Measurements from ENCODE around the gene PSME2. TPM values are rescaled to one million over a fixed set of nuclear protein-coding genes. Genes with fewer than 3 reads are reported as not detected.

PSME2 gene
- total and polyA plus RNA-seq, 2 experiments from 2014 or later = 54.0 to 259 TPM

DNA sequence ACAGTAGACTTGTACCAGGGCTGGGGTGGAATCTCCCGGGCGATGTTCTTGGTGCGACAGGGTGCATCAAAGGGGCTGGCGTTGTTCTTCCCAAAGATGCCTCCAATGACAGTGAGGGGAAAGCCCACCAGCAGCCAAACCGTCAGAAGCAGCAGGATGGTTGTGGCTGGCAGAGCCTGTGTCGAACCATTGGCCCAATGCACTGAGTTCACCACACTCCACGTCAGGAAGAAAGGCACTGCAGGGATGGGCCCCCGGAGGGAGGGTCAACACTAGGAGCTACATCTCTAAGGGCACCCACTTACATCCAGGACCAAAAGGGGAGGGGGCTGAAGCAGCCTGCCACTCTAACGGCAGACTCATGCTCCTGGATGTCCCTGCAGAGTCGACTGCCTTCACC, 44.0 kb upstream of the PSME2 start:
- Mint-ChIP-seq H3K36me3 (ENCODE audit: low read depth) (peaks cover 58% of the 10 kb centered on the region), H3K4me3 (no peak overlapping the region), H3K9me3 (no peaks in the 10 kb centered on the region; the same call in 2 of the 3 replicates), H3K4me1 (peaks cover 25% of the 10 kb centered on the region), H3K27ac (no peak overlapping the region), H3K27me3 (ENCODE audit: insufficient read depth, low read depth, poor library complexity) (peaks cover 19% of the 10 kb centered on the region)
- Histone ChIP-seq H3K9me2 (ENCODE audit: insufficient read depth) (no peaks in the 10 kb centered on the region), H3K27ac (ENCODE audit: low read depth) (no peak overlapping the region), H3F3A (replicated peaks; ENCODE audit: low read depth) (peaks cover 15% of the 10 kb centered on the region), H3K4me1 (ENCODE audit: insufficient read depth) (peaks cover 16% of the 10 kb centered on the region), H3K27me3 (ENCODE audit: insufficient read depth) (no peaks in the 10 kb centered on the region), H3K4me3 (no peak overlapping the region), H3K36me3 (ENCODE audit: insufficient read depth) (no peaks in the 10 kb centered on the region; the same call in 1 of the 2 replicates), H3K79me2 (replicated peaks; ENCODE audit: insufficient read depth) (peaks cover 13% of the 10 kb centered on the region; the same call in 1 of the 2 replicates), H3K4me2 (no peak overlapping the region), H4K20me1 (replicated peaks; ENCODE audit: insufficient read depth) (peaks cover 6% of the 10 kb centered on the region), H2AFZ (no peak overlapping the region)
- TF ChIP-seq EZH2phosphoT487 (IDR thresholded peaks at IDR 0.05; ENCODE audit: unreplicated experiment) (no peak), POLR2AphosphoS5 (IDR thresholded peaks at IDR 0.05; ENCODE audit: low read depth) (no peak), NANOG (IDR thresholded peaks at IDR 0.05; ENCODE audit: borderline replicate concordance) (no peak), ZNF331 (CRISPR knock-in tag; IDR thresholded peaks at IDR 0.05; ENCODE audit: low read depth) (no peak), EZH2 (IDR thresholded peaks at IDR 0.05; ENCODE audit: low read depth, unreplicated experiment) (no peak), STAT1 (IDR thresholded peaks at IDR 0.05; ENCODE audit: unreplicated experiment) (no peak), ZNF114 (CRISPR knock-in tag; IDR thresholded peaks at IDR 0.05) (no peak), JUNB (IDR thresholded peaks at IDR 0.05; ENCODE audit: unreplicated experiment) (no peak), CREB1 (CRISPR knock-in tag; IDR thresholded peaks at IDR 0.05; ENCODE audit: low read depth) (no peak)
- TF ChIP-seq, protein P1, sequence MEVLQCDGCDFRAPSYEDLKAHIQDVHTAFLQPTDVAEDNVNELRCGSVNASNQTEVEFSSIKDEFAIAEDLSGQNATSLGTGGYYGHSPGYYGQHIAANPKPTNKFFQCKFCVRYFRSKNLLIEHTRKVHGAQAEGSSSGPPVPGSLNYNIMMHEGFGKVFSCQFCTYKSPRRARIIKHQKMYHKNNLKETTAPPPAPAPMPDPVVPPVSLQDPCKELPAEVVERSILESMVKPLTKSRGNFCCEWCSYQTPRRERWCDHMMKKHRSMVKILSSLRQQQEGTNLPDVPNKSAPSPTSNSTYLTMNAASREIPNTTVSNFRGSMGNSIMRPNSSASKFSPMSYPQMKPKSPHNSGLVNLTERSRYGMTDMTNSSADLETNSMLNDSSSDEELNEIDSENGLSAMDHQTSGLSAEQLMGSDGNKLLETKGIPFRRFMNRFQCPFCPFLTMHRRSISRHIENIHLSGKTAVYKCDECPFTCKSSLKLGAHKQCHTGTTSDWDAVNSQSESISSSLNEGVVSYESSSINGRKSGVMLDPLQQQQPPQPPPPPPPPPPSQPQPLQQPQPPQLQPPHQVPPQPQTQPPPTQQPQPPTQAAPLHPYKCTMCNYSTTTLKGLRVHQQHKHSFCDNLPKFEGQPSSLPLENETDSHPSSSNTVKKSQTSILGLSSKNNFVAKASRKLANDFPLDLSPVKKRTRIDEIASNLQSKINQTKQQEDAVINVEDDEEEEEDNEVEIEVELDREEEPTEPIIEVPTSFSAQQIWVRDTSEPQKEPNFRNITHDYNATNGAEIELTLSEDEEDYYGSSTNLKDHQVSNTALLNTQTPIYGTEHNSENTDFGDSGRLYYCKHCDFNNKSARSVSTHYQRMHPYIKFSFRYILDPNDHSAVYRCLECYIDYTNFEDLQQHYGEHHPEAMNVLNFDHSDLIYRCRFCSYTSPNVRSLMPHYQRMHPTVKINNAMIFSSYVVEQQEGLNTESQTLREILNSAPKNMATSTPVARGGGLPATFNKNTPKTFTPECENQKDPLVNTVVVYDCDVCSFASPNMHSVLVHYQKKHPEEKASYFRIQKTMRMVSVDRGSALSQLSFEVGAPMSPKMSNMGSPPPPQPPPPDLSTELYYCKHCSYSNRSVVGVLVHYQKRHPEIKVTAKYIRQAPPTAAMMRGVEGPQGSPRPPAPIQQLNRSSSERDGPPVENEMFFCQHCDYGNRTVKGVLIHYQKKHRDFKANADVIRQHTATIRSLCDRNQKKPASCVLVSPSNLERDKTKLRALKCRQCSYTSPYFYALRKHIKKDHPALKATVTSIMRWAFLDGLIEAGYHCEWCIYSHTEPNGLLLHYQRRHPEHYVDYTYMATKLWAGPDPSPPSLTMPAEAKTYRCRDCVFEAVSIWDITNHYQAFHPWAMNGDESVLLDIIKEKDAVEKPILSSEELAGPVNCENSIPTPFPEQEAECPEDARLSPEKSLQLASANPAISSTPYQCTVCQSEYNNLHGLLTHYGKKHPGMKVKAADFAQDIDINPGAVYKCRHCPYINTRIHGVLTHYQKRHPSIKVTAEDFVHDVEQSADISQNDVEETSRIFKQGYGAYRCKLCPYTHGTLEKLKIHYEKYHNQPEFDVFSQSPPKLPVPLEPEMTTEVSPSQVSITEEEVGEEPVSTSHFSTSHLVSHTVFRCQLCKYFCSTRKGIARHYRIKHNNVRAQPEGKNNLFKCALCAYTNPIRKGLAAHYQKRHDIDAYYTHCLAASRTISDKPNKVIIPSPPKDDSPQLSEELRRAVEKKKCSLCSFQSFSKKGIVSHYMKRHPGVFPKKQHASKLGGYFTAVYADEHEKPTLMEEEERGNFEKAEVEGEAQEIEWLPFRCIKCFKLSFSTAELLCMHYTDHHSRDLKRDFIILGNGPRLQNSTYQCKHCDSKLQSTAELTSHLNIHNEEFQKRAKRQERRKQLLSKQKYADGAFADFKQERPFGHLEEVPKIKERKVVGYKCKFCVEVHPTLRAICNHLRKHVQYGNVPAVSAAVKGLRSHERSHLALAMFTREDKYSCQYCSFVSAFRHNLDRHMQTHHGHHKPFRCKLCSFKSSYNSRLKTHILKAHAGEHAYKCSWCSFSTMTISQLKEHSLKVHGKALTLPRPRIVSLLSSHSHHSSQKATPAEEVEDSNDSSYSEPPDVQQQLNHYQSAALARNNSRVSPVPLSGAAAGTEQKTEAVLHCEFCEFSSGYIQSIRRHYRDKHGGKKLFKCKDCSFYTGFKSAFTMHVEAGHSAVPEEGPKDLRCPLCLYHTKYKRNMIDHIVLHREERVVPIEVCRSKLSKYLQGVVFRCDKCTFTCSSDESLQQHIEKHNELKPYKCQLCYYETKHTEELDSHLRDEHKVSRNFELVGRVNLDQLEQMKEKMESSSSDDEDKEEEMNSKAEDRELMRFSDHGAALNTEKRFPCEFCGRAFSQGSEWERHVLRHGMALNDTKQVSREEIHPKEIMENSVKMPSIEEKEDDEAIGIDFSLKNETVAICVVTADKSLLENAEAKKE (CRISPR knock-in tag; IDR thresholded peaks at IDR 0.05) = no peak
- TF ChIP-seq, protein P2, sequence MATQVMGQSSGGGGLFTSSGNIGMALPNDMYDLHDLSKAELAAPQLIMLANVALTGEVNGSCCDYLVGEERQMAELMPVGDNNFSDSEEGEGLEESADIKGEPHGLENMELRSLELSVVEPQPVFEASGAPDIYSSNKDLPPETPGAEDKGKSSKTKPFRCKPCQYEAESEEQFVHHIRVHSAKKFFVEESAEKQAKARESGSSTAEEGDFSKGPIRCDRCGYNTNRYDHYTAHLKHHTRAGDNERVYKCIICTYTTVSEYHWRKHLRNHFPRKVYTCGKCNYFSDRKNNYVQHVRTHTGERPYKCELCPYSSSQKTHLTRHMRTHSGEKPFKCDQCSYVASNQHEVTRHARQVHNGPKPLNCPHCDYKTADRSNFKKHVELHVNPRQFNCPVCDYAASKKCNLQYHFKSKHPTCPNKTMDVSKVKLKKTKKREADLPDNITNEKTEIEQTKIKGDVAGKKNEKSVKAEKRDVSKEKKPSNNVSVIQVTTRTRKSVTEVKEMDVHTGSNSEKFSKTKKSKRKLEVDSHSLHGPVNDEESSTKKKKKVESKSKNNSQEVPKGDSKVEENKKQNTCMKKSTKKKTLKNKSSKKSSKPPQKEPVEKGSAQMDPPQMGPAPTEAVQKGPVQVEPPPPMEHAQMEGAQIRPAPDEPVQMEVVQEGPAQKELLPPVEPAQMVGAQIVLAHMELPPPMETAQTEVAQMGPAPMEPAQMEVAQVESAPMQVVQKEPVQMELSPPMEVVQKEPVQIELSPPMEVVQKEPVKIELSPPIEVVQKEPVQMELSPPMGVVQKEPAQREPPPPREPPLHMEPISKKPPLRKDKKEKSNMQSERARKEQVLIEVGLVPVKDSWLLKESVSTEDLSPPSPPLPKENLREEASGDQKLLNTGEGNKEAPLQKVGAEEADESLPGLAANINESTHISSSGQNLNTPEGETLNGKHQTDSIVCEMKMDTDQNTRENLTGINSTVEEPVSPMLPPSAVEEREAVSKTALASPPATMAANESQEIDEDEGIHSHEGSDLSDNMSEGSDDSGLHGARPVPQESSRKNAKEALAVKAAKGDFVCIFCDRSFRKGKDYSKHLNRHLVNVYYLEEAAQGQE (IDR thresholded peaks at IDR 0.05; ENCODE audit: unreplicated experiment) = no peak
- TF ChIP-seq, protein P3, sequence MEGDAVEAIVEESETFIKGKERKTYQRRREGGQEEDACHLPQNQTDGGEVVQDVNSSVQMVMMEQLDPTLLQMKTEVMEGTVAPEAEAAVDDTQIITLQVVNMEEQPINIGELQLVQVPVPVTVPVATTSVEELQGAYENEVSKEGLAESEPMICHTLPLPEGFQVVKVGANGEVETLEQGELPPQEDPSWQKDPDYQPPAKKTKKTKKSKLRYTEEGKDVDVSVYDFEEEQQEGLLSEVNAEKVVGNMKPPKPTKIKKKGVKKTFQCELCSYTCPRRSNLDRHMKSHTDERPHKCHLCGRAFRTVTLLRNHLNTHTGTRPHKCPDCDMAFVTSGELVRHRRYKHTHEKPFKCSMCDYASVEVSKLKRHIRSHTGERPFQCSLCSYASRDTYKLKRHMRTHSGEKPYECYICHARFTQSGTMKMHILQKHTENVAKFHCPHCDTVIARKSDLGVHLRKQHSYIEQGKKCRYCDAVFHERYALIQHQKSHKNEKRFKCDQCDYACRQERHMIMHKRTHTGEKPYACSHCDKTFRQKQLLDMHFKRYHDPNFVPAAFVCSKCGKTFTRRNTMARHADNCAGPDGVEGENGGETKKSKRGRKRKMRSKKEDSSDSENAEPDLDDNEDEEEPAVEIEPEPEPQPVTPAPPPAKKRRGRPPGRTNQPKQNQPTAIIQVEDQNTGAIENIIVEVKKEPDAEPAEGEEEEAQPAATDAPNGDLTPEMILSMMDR (conservative IDR thresholded peaks at IDR 0.05; ENCODE audit: low read depth in 2 of 2) = no peak
- TF ChIP-seq, protein P4, sequence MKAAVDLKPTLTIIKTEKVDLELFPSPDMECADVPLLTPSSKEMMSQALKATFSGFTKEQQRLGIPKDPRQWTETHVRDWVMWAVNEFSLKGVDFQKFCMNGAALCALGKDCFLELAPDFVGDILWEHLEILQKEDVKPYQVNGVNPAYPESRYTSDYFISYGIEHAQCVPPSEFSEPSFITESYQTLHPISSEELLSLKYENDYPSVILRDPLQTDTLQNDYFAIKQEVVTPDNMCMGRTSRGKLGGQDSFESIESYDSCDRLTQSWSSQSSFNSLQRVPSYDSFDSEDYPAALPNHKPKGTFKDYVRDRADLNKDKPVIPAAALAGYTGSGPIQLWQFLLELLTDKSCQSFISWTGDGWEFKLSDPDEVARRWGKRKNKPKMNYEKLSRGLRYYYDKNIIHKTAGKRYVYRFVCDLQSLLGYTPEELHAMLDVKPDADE (IDR thresholded peaks at IDR 0.05) = no peak
- DNase-seq (ENCODE audit: low spot score) = no peak
- ATAC-seq = no peak
